Upper lobe of right lung (tissue), 1 donor: Measurements from ENCODE around the gene ODAD3. TPM values are rescaled to one million over a fixed set of nuclear protein-coding genes. Genes with fewer than 3 reads are reported as not detected.

Experiments used
- ATAC-seq: fragments of 200-7000 bp; cut with Tn5 transposase; one replicate; pipeline ENCODE4 v1.9.1; 2020; ENCODE audit warnings: mild to moderate bottlenecking, moderate library complexity
- DNase-seq: peaks from one replicate; pipeline ENCODE4 v3.0.0-alpha.2; 2020
- H3K27ac ChIP-seq: fragments of 200-600 bp; one replicate; pipeline ENCODE4 v1.8.0; 2022
- H3K27me3 ChIP-seq: fragments of 200-600 bp; one replicate; pipeline ENCODE4 v1.8.0; 2022; ENCODE audit warnings: mild to moderate bottlenecking
- H3K36me3 ChIP-seq: fragments of 200-600 bp; one replicate; pipeline ENCODE4 v1.8.0; 2022
- H3K4me1 ChIP-seq: fragments of 200-600 bp; one replicate; pipeline ENCODE4 v1.8.0; 2022
- H3K4me3 ChIP-seq: fragments of 200-600 bp; one replicate; pipeline ENCODE4 v1.8.0; 2022; ENCODE audit warnings: mild to moderate bottlenecking
- H3K9me3 ChIP-seq: fragments of 200-600 bp; one replicate; pipeline ENCODE4 v1.8.0; 2022
- intact Hi-C: fragments of 100-400 bp; cut with DNase I; formaldehyde crosslinking; loops from one replicate; pipeline ENCODE4 v1.11.0; 2022
- total RNA-seq: library from RNA; stranded (reverse); fragmentation: NEBNext Ultra II Directional; extraction: Animal tissue kit (Norgen Biotek cat#: 25700); gene quantifications from one replicate; pipeline ENCODE4 v1.2.1, GENCODE V29; 2021
- TF ChIP-seq, protein P1 (sequence below): fragments of 200-600 bp; IDR thresholded peaks from one replicate; pipeline ENCODE4 v1.8.0; 2022; ENCODE audit warnings: antibody characterized with exemption
- donor health status: DM: no; HTN: yes; CAD: no; lungs with severe emphysema.

The ODAD3 gene
- total RNA-seq, 1 donor from 2014 or later, result 0.49 TPM

- no peak for DNase-seq
Observed at GRCh38 chr19:11373885-11374432, 61.0 kb downstream of the ODAD3 start.

DNA sequence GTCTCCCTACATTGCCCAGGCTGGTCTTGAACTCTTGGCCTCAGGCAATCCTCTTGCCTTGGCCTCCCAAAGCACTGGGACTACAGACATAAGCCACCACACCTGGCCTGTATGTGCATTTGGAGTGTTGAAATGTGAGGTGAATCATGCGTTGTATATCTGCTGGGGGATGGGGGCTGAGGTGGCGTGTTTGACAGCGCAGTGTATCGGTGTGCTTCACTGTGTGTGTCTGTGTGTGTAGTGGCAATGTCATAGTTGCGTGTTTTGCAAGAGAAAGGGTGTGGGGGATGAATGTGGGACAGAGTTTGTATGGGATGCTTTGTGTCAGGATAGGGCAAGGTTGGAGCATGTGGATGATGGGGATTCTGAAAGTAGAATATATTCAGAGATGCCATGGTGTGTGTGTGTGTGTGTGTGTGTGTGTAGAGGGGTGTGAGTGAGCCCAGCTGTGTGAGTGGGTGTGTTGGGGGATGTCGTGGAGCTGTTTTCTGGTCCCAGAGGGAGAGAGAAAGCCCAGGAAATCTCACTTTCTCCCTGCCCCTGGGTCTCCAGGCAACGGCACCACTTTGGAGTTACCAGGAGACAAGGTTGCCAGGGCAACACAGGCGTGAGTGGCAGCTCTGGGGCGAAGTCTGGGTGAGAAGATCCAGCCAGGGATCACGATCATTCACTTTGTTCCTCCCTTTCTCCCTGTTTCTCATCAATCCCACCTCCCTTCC, 61.6 kb downstream of the ODAD3 start:
- H3K9me3 ChIP-seq, result no peaks in the 10 kb centered on the region
- DNase-seq, result peak; percentile 74
- no peak overlapping the region for H3K27ac ChIP-seq
- H3K4me3 ChIP-seq, result no peak overlapping the region
- intact Hi-C loops, result no loop called here
- ATAC-seq, result no peak
- H3K27me3 ChIP-seq, result no peaks in the 10 kb centered on the region
- H3K36me3 ChIP-seq, result no peaks in the 10 kb centered on the region
- peaks cover 33% of the 10 kb centered on the region for H3K4me1 ChIP-seq
- TF ChIP-seq, protein P1, sequence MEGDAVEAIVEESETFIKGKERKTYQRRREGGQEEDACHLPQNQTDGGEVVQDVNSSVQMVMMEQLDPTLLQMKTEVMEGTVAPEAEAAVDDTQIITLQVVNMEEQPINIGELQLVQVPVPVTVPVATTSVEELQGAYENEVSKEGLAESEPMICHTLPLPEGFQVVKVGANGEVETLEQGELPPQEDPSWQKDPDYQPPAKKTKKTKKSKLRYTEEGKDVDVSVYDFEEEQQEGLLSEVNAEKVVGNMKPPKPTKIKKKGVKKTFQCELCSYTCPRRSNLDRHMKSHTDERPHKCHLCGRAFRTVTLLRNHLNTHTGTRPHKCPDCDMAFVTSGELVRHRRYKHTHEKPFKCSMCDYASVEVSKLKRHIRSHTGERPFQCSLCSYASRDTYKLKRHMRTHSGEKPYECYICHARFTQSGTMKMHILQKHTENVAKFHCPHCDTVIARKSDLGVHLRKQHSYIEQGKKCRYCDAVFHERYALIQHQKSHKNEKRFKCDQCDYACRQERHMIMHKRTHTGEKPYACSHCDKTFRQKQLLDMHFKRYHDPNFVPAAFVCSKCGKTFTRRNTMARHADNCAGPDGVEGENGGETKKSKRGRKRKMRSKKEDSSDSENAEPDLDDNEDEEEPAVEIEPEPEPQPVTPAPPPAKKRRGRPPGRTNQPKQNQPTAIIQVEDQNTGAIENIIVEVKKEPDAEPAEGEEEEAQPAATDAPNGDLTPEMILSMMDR, result no peak

More at GRCh38 chr19:11373885-11374432, 61.0 kb downstream of the ODAD3 start:
- Histone ChIP-seq H3K4me3 (peak overlapping the region; percentile 63), H3K4me1 (peaks cover 33% of the 10 kb centered on the region), H3K27me3 (no peaks in the 10 kb centered on the region), H3K27ac (peak overlapping the region; percentile 96), H3K36me3 (no peaks in the 10 kb centered on the region), H3K9me3 (no peaks in the 10 kb centered on the region)
- intact Hi-C loops, result no loop called here
- no peak for ATAC-seq
- TF ChIP-seq, protein P1, result no peak

DNA sequence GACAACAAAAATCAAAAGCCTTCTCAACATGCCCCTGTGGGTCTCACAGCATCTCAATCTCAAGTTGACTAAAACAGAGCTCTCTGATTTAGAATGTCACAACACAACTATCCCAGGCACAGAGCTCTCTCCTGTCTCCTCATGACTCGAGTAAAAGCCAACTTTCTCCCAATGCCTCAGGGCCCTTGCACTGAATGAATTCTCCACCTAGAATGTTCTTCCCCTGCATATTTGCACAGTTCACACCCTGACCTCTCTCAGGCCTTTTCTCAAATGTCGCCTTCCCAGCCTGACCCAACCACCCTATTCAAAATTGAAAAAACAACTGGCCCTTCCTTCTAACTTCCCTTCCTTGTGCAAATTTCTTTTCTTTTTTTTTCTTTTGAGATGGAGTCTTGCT, 64.2 kb downstream of the ODAD3 start:
- TF ChIP-seq, protein P1, result no peak
- H3K4me1 ChIP-seq, result peaks cover 11% of the 10 kb centered on the region
- DNase-seq, result no peak
- H3K36me3 ChIP-seq, result peaks cover 4% of the 10 kb centered on the region
- no peak overlapping the region for H3K4me3 ChIP-seq
- H3K27ac ChIP-seq, result no peak overlapping the region
- ATAC-seq, result no peak
- intact Hi-C loops, result no loop called here
- no peaks in the 10 kb centered on the region for H3K9me3 ChIP-seq
- H3K27me3 ChIP-seq, result no peaks in the 10 kb centered on the region

Other genes with a start within 250 kb of the ODAD3 start
- gene KANK2, start 237.6 kb downstream of the ODAD3 start, total RNA-seq, result 268 TPM
- not detected for gene ANGPTL8, start 195.5 kb downstream of the ODAD3 start, total RNA-seq
- gene DOCK6, start 172.6 kb downstream of the ODAD3 start, total RNA-seq, result 138 TPM
- gene TSPAN16, start 139.0 kb downstream of the ODAD3 start, total RNA-seq, result not detected
- gene RAB3D, start 95.5 kb downstream of the ODAD3 start, total RNA-seq, result 52.7 TPM
- 74.6 TPM for gene TMEM205, start 88.9 kb downstream of the ODAD3 start, total RNA-seq
- gene CCDC159, start 88.6 kb downstream of the ODAD3 start, total RNA-seq, result 39.4 TPM
- 26.5 TPM for gene PLPPR2, start 79.7 kb downstream of the ODAD3 start, total RNA-seq
- gene SWSAP1, start 60.5 kb downstream of the ODAD3 start, total RNA-seq, result 3.2 TPM
- gene EPOR, start 50.8 kb downstream of the ODAD3 start, total RNA-seq, result 20.4 TPM
- 54.6 TPM for gene RGL3, start 15.8 kb downstream of the ODAD3 start, total RNA-seq
- 293 TPM for gene PRKCSH, start 514 bp upstream of the ODAD3 start, total RNA-seq
- not detected for gene ELAVL3, start 45.9 kb upstream of the ODAD3 start, total RNA-seq
- 10.7 TPM for gene ZNF653, start 70.7 kb upstream of the ODAD3 start, total RNA-seq
- 44.8 TPM for gene ECSIT, start 94.0 kb upstream of the ODAD3 start, total RNA-seq
- 27.3 TPM for gene CNN1, start 103.7 kb upstream of the ODAD3 start, total RNA-seq
- 44.3 TPM for gene ELOF1, start 124.1 kb upstream of the ODAD3 start, total RNA-seq
- 429 TPM for gene ACP5, start 142.5 kb upstream of the ODAD3 start, total RNA-seq
- gene ZNF627, start 162.4 kb upstream of the ODAD3 start, total RNA-seq, result 11.6 TPM